ENCODE data around the gene PLEKHG7. TPM values are rescaled to one million over a fixed set of nuclear protein-coding genes. Genes with fewer than 3 reads are reported as not detected.

PLEKHG7 gene
- total and polyA plus RNA-seq, 4 donors: 0.81 to 6.1 (median 3.1) TPM

- DNase-seq: no peak
These were observed 57.0 kb downstream of the PLEKHG7 start for GRCh38 chr12:92759634-92760268.

GRCh38 chr12:92762773-92763172 is 60.0 kb downstream of the PLEKHG7 start:
- no peaks in the 10 kb centered on the region for H3K36me3 ChIP-seq (ENCODE audit: control insufficient read depth in 4 of 4, insufficient read depth in 4 of 4, low read length in 4 of 4)
- no peak overlapping the region for H3K4me3 ChIP-seq
- DNase-seq (no peak), ATAC-seq (ENCODE audit: insufficient read depth, low FRiP score) (no peak)
- peaks cover 0 to 8% (median under 1%) of the 10 kb centered on the region in 4 donors for H3K9me3 ChIP-seq (ENCODE audit: control insufficient read depth in 4 of 4, insufficient read depth in 3 of 4, low read length in 3 of 4)
- TF ChIP-seq CTCF (IDR thresholded peaks at IDR 0.05; ENCODE audit: control extremely low read depth, extremely low read depth): no peak
- no peaks in the 10 kb centered on the region for H3K27me3 ChIP-seq (ENCODE audit: control insufficient read depth in 3 of 3, insufficient read depth in 3 of 3, low read length in 2 of 3)
- no peak overlapping the region for H3K27ac ChIP-seq (ENCODE audit: low read depth in 1 of 2, low read length in 1 of 2)
- 96% methylated on average over 5 of the region's 5 CpGs for WGBS, 2 donors
- H3K4me1 ChIP-seq (ENCODE audit: control insufficient read depth in 5 of 5, insufficient read depth in 5 of 5, low read length in 5 of 5): no peaks in the 10 kb centered on the region
- no peak overlapping the region for H3K9ac ChIP-seq (ENCODE audit: insufficient read depth in 1 of 2, low read length in 2 of 2)

More at GRCh38 chr12:92759634-92760268, 57.0 kb downstream of the PLEKHG7 start:
- peaks cover 0 to 1% (median 0%) of the 10 kb centered on the region in 5 donors for H3K4me1 ChIP-seq (ENCODE audit: control insufficient read depth in 5 of 5, insufficient read depth in 5 of 5, low read length in 5 of 5)
- H3K4me3 ChIP-seq: no peak overlapping the region
- ATAC-seq (ENCODE audit: insufficient read depth, low FRiP score): no peak
- 87 to 94% methylated on average over 3 of the region's 3 CpGs for WGBS, 2 donors
- peaks cover 0 to 8% (median under 1%) of the 10 kb centered on the region in 4 donors for H3K9me3 ChIP-seq (ENCODE audit: control insufficient read depth in 4 of 4, insufficient read depth in 3 of 4, low read length in 3 of 4)
- H3K36me3 ChIP-seq (ENCODE audit: control insufficient read depth in 4 of 4, insufficient read depth in 4 of 4, low read length in 4 of 4): no peaks in the 10 kb centered on the region
- no peak for TF ChIP-seq CTCF (IDR thresholded peaks at IDR 0.05; ENCODE audit: control extremely low read depth, extremely low read depth)
- H3K27ac ChIP-seq (ENCODE audit: low read depth in 1 of 2, low read length in 1 of 2): no peak overlapping the region
- no peaks in the 10 kb centered on the region for H3K27me3 ChIP-seq (ENCODE audit: control insufficient read depth in 3 of 3, insufficient read depth in 3 of 3, low read length in 2 of 3)
- H3K9ac ChIP-seq (ENCODE audit: insufficient read depth in 1 of 2, low read length in 2 of 2): no peak overlapping the region

- no peak overlapping the region for H3K9ac ChIP-seq (ENCODE audit: insufficient read depth in 1 of 2, low read length in 2 of 2)
- H3K36me3 ChIP-seq (ENCODE audit: control insufficient read depth in 4 of 4, insufficient read depth in 4 of 4, low read length in 4 of 4): no peaks in the 10 kb centered on the region
- no peak for ATAC-seq (ENCODE audit: insufficient read depth, low FRiP score)
- H3K27me3 ChIP-seq (ENCODE audit: control insufficient read depth in 3 of 3, insufficient read depth in 3 of 3, low read length in 2 of 3): no peaks in the 10 kb centered on the region
- H3K9me3 ChIP-seq (ENCODE audit: control insufficient read depth in 4 of 4, insufficient read depth in 3 of 4, low read length in 3 of 4): peaks cover 0 to 8% (median 0%) of the 10 kb centered on the region in 4 donors
- DNase-seq: no peak
- H3K4me3 ChIP-seq: no peak overlapping the region
- 88 to 97% methylated on average over 5 of the region's 5 CpGs for WGBS, 2 donors
- peaks cover 0 to 18% (median 7%) of the 10 kb centered on the region in 5 donors for H3K4me1 ChIP-seq (ENCODE audit: control insufficient read depth in 5 of 5, insufficient read depth in 5 of 5, low read length in 5 of 5)
- no peak for TF ChIP-seq CTCF (IDR thresholded peaks at IDR 0.05; ENCODE audit: control extremely low read depth, extremely low read depth)
- no peak overlapping the region for H3K27ac ChIP-seq (ENCODE audit: low read depth in 1 of 2, low read length in 1 of 2)
These were observed 62.0 kb downstream of the PLEKHG7 start for GRCh38 chr12:92764831-92765230.

All from lung (tissue), 12 donors.